ENCODE results near the gene SIX5.
"Not testable (repeated sequence)": the region's sequence is repeated elsewhere in the genome, so short reads cannot be mapped to it uniquely, and the experiment has no call there.

Gene SIX5

GRCh38 chr19:45768984-45769782 is at the start of gene SIX5:
Gene SIX5, minus strand, starts transcription at chr19:45769252. Its CDS starts 408 bp downstream, at chr19:45768844.
- peak; percentile 98 for DNase-seq

- no peak for DNase-seq
Observed at GRCh38 chr19:45817725-45818301, 48.8 kb upstream of the SIX5 start.

GRCh38 chr19:45817010-45817724 is 48.1 kb upstream of the SIX5 start:
- peak; percentile 92 for DNase-seq

- no peak for DNase-seq
Observed at GRCh38 chr19:45816236-45817009, 47.4 kb upstream of the SIX5 start.

GRCh38 chr19:45815481-45816216 is 46.6 kb upstream of the SIX5 start:
- peak; percentile 73 for DNase-seq

- DNase-seq, result peak; percentile 56
Observed at GRCh38 chr19:45814851-45815480, 45.9 kb upstream of the SIX5 start, which contains the start of gene RSPH6A. Gene RSPH6A, minus strand, starts transcription at chr19:45815308. Its CDS starts 132 bp downstream, at chr19:45815176.

- no peak for DNase-seq
Observed at GRCh38 chr19:45814166-45814780, 45.2 kb upstream of the SIX5 start.

GRCh38 chr19:45812297-45812696 is 43.2 kb upstream of the SIX5 start:
- DNase-seq, result no peak

GRCh38 chr19:45809643-45810159 is 40.6 kb upstream of the SIX5 start:
- DNase-seq, result no peak

- no peak for DNase-seq
Observed at GRCh38 chr19:45805719-45806118, 36.7 kb upstream of the SIX5 start.

GRCh38 chr19:45804959-45805230 is 35.8 kb upstream of the SIX5 start:
- no peak for DNase-seq

- DNase-seq, result no peak
Observed at GRCh38 chr19:45804140-45804958, 35.3 kb upstream of the SIX5 start.

- no peak for DNase-seq
Observed at GRCh38 chr19:45801603-45802175, 32.6 kb upstream of the SIX5 start.

- DNase-seq, result no peak
Observed at GRCh38 chr19:45800070-45800553, 31.1 kb upstream of the SIX5 start.

- not testable (repeated sequence) for DNase-seq
Observed at GRCh38 chr19:45799541-45799940, 30.5 kb upstream of the SIX5 start.

GRCh38 chr19:45798995-45799517 is 30.0 kb upstream of the SIX5 start:
- DNase-seq, result peak; percentile 82

GRCh38 chr19:45794627-45795026 is 25.6 kb upstream of the SIX5 start:
- no peak for DNase-seq

GRCh38 chr19:45793876-45794275 is 24.8 kb upstream of the SIX5 start:
- no peak for DNase-seq

- no peak for DNase-seq
Observed at GRCh38 chr19:45793178-45793564, 24.1 kb upstream of the SIX5 start.

Data from retina (tissue), 1 donor.